ENCODE data around the gene MAPT.

The MAPT gene

DNA sequence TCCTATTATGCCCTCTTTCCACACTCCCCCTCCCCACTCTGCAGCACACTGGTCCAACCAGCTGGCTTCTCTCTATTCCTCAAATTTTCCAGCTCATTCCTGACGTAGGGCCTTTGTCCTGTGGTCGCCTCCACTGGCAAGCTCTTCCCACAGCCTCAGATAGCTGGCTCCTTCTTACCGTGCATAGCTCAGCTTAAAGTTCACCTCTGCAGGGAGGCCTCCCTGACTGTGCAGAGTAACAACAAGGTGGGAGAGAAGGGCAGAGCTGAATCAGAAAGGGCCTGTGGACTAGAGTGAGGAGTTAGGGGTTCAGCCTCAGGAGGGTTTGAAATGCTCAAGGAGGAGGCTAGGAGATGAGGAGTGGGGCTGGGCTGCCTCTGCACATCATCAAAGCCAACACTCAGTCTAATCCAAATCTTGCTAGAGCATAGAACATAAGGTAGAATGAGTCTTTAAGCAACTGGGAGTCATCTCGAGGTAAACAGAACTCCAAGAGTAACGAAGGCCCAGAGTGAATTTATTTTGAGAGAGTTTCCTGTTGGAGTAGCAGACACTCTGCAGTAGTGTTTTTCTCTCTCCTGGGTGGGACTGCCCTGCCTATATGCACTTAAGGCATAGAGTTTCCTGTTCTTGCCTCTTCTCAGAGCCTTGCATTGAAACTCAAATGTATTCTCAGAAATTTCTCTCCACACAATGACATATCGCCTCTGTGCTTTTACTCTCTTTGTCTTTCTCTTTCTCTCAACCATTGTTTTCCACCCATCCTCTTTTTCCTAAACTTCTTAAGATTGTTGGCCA, 30.3 kb upstream of the MAPT start:
- no peak for DNase-seq

DNA sequence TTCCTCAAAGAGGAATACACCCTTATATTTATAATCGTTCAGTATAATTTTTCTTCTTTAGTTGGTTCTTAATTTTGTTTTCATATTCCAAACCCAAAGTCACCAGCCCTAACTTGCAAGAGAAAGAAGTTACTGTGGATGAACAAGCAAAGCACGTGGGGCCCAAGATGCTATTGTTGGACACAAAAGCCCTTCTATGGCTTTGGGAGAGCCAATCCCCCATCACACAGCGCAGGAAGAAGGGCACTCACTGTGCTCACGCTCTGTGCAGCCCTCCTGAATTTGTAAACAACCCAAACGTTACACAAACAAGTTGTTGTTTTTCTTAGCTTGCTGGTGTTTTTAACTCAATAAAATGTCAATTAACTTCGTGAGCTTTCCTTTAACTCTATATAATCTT, 27.2 kb upstream of the MAPT start:
- DNase-seq: no peak

DNA sequence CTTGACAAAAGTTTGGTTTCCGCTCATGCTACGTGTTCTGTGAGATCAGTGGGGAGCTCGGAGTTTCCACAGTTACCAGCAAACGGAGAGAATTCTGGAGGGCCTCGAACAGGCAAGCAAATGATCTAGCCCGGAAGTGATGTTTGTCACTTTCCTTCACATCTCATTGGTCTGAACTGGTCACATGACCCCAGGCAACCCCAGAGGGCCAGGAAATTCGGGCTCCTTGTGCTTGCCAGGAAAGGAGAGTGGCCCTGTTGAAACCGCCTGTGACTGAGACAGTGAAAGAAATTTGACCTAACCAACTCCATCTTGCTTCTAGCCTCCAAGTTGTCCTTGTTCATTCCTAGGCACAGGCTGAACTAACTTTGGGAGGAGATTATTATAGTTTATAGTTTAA, 26.7 kb upstream of the MAPT start:
- no peak for DNase-seq

DNA sequence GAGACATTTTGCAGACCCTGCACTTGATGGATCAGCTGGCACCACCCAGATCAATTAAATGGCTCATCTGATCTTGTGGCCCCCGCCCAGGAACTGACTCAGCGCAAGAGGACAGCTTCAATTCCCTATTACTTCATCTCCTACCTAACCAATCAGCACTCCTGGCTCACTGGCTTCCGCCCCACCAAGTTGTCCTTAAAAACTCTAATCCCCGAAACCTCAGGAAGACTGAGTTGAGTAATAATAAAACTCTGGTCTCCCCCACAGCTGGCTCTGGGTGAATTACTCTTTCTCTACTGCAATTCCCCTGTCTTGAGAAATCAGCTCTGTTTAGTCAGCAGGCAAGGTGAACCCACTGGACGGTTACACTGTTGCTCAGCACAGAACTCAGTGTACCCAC, 26.1 kb upstream of the MAPT start:
- no peak for DNase-seq

- no peak for DNase-seq
These were observed 24.5 kb upstream of the MAPT start for GRCh38 chr17:45869676-45870341.

DNA sequence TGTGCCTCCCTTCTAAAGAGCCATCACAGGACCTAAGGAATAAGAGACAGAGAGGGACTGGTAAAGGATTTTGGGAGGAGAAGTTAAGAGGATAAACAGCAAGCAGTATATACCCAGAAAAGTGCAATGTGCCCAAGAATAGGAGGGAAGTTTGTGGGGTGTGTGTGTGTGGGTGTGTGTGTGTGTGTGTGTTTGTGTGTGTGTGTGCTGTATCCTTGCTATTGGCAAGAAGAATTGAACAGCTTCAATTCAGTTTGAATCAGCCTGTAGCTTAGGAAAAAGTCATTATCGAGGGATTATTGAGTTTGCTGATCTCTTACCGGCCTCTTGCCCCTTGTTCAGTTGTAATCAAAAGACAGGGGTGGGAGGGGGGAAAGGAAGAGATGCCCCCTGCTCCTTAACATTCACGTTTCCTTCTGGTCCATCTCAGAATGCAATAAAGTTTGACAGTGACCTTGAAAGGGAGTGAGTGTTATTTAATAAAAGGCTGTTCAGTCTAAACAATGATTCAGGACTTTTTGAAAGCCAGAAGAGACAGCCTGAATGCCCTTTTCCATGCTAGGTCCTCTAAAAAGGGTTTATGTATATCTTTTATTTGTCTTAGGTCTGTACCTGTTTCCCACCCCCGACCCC, 23.9 kb upstream of the MAPT start:
- no peak for DNase-seq

GRCh38 chr17:45871718-45872117, 22.6 kb upstream of the MAPT start:
- no peak for DNase-seq

- DNase-seq: no peak
These were observed 20.6 kb upstream of the MAPT start for GRCh38 chr17:45873728-45874127.

DNA sequence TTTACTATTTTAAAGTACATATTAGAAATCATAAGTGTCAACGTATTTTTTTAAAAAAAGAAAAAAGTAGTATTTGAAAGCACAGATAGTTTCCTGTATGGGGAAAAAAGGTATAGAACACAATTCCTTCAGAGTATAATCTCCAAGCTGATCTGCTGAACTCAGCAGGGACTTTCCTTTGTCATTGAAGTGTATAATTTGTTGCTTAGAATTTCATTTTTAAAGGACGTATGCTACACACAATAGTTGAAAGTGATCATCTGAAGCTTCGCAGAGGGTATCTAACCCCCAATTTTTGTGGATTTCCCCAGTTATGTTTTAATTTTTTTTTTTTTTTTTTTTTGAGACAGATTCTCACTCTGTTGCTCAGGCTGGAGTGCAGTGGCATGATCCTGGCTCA, 20.2 kb upstream of the MAPT start:
- no peak for DNase-seq

GRCh38 chr17:45876539-45876938, 17.8 kb upstream of the MAPT start:
- no peak for DNase-seq

DNA sequence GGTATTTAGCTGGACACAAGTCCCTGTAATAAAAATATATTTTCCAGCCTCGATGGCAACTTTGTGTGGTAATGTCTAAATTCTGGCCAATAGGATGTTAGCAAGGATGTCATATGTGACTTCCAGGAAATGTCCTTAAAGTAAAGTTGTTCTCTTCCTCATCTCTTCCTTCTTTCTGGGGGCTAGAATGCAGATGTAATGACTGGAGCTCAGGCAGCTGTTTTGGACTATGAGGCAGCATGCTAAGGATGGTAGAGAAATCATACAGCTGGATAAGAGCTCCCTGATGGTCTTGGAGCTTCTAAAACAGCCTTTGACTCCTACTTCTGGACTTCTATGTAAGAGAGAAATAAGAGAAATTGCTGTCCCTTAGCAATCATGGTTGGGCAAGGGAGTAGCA, 16.9 kb upstream of the MAPT start:
- no peak for DNase-seq

DNA sequence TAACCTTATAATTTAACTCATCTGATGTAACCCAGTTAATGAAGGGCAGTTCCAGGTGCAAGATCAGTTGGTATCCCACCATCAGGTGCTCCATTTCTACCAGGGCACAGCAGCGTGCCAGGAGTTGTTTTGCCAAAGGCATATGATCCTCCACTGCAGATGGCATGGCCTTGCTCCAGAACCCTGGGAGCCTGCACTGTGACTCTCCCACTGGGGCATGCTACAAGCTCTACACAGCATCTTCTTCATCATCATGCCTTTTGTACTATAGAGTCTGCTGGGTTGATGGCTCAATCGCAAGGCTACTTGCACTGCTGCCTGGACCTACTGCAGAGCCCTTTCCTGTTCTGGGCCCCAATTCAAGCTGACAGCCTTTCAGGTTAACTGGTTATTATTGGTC, 11.3 kb upstream of the MAPT start:
- DNase-seq: no peak

DNA sequence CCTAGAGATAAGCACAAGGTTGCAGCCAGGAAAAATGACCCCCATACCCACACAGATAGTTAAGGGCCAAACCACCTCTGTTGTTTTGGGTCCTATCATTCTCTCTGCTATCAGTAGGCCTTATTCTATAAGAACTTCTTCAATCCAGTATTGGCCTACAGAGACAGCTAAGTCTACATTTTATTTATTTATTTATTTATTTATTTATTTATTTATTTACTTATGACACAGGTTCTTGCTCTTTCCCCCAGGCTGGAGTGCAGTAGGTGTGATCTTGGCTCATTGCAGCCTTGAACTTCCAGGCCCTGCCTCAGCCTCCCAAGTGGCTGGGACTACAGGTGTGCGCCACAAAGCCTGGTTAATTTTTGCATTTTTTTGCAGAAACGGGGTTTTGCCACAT, 7.5 kb upstream of the MAPT start:
- DNase-seq: no peak

DNA sequence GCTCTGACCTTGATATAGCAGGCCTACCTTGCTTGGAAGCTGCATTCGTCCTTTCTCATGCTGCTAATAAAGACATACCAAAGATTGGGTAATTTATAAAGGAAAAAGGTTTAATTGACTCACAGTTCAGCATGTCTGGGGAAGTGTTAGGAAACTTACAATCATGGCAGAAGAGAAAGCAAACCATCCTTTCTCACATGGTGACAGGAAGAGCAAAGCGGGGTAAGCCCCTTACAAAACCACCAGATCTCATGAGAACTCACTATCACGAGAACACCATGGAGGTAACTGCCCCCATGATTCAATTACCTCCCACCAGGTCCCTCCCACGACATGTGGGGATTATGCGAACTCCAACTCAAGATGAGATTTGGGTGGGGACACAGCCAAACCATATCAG, 6.0 kb upstream of the MAPT start:
- DNase-seq: no peak

DNA sequence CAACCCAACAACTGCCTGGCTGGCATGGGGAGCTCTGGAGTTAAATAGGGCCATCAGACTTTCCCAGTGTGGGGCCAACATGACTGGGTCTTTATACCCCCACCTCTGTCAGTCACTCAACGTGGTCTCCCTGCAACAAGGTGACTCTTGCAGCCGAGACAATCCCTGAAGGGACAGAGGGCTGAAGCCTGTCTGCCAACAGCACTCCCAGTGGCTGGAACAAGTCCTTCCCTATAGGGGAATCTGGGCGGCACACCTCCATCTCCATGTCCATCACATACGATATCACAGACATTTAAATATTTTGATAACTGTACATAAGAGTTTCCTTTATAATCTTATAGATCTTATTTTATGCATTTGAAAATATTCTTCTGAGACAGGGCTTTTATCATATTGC, 4.8 kb upstream of the MAPT start:
- no peak for DNase-seq

DNA sequence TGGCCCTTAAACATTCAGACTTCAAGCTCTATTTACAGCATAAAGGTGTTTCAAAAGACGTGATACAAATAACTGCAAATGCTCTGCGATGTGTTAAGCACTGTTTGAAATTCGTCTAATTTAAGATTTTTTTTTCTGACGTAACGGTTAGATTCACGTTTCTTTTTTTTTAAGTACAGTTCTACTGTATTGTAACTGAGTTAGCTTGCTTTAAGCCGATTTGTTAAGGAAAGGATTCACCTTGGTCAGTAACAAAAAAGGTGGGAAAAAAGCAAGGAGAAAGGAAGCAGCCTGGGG, 681 bp upstream of the MAPT start:
- no peak for DNase-seq

GRCh38 chr17:45895304-45895968, 1.1 kb downstream of the MAPT start:
- DNase-seq: no peak

DNA sequence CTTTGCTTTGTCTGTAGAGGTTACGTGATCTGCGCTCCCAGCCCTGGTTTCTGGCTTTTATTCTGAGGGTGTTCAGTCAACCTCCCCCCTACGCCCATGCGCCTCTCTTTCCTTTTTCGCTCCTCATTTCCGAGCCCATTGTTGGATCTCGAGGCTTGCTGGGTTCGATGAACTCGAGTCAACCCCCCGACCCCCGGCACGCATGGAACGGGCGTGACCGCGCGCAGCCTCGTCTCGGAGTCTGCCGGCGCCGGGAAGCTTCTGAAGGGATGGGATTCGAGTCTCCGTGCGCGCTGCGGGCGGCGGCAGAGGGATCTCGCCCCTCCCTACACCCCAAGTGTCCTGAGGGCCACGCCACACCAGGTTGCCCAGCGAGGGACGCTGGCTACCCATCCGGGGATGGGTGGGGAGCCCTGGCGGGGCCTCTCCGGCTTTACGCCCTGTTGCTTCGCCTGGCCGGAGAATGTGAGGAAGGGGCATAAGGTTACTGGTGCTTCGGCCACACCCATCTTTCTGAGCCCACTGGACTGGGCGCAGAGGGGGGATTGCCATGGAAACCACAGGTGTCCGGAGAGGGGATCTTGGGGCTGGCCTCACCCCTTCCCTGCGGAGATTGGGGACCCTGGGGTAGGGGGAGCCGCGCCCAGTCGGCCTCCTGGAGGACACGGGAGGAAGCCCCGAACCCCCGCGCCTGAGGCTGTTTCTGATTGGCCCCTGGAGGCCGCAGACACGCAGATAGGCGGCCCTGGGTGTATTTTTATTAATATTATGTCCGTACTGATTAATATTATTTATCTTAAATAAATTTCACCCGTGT, 1.8 kb downstream of the MAPT start:
- DNase-seq: no peak

GRCh38 chr17:45896803-45897693, 2.7 kb downstream of the MAPT start:
- DNase-seq: no peak

GRCh38 chr17:45900136-45900535, 5.8 kb downstream of the MAPT start:
- no peak for DNase-seq

GRCh38 chr17:45900723-45901415, 6.5 kb downstream of the MAPT start:
- DNase-seq: no peak

Data from DMS153 (cell line).